Osteoblast (primary cell): Measurements from ENCODE around the gene TRNP1. TPM values are rescaled to one million over a fixed set of nuclear protein-coding genes. Genes with fewer than 3 reads are reported as not detected.

Source experiments
- DNase-seq: peaks from one replicate; pipeline ENCODE4 v3.0.0; 2011; ENCODE audit warnings: low spot score, mixed read lengths; ENCODE audit not compliant: insufficient read length; ENCODE audit errors: missing footprints
- H2AFZ ChIP-seq: 2 replicates; pipeline ENCODE4 v1.6.0; 2011; ENCODE audit warnings: mild to moderate bottlenecking, low read length
- H3K27ac ChIP-seq: 2 replicates; pipeline ENCODE4 v1.5.1; 2011; ENCODE audit warnings: mild to moderate bottlenecking, low read depth, low read length, moderate library complexity
- H3K27me3 ChIP-seq: 2 replicates; pipeline ENCODE4 v1.6.0; 2012; ENCODE audit warnings: mild to moderate bottlenecking, control low read depth, inconsistent platforms, low read length, moderate library complexity; ENCODE audit not compliant: insufficient read depth
- H3K36me3 ChIP-seq: 2 replicates; pipeline ENCODE4 v1.5.1; 2011; ENCODE audit warnings: mild to moderate bottlenecking, low read length, control low read depth, moderate library complexity; ENCODE audit not compliant: insufficient read depth
- H3K4me1 ChIP-seq: 2 replicates; pipeline ENCODE4 v1.5.1; 2011; ENCODE audit warnings: mild to moderate bottlenecking, low read length, control low read depth, moderate library complexity; ENCODE audit not compliant: insufficient read depth
- H3K4me2 ChIP-seq: 2 replicates; pipeline ENCODE4 v1.6.0; 2011; ENCODE audit warnings: mild to moderate bottlenecking, low read length; ENCODE audit not compliant: insufficient read depth
- H3K4me3 ChIP-seq: fragments of 200-600 bp; sonication (generic); 3 replicates; pipeline ENCODE4 v1.5.1; 2012; ENCODE audit warnings: mild to moderate bottlenecking, low read length, inconsistent platforms; ENCODE audit not compliant: insufficient read depth
- H3K79me2 ChIP-seq: 2 replicates; pipeline ENCODE4 v1.6.0; 2012; ENCODE audit warnings: mild to moderate bottlenecking, low read length, control low read depth, inconsistent platforms; ENCODE audit not compliant: insufficient read depth
- H3K9me3 ChIP-seq: 2 replicates; pipeline ENCODE4 v1.5.1; 2011; ENCODE audit warnings: low read depth, low read length, control low read depth
- H4K20me1 ChIP-seq: 2 replicates; pipeline ENCODE4 v1.6.0; 2012; ENCODE audit warnings: mild to moderate bottlenecking, low read length, control low read depth; ENCODE audit not compliant: insufficient read depth
- total RNA-seq: library from RNA; depleted of rRNA; stranded (reverse); fragments of >200 nt; gene quantifications from 2 replicates; pipeline ENCODE4 v1.2.3, GENCODE V29; 2012
- TF ChIP-seq, protein P1 (sequence below): IDR thresholded peaks from 2 replicates; pipeline ENCODE4 v1.5.1; 2011; ENCODE audit warnings: mild to moderate bottlenecking, low read depth, low read length, moderate library complexity; ENCODE audit errors: extremely low read depth

Gene TRNP1
- total RNA-seq, 1 donor: 6.5 TPM

DNA sequence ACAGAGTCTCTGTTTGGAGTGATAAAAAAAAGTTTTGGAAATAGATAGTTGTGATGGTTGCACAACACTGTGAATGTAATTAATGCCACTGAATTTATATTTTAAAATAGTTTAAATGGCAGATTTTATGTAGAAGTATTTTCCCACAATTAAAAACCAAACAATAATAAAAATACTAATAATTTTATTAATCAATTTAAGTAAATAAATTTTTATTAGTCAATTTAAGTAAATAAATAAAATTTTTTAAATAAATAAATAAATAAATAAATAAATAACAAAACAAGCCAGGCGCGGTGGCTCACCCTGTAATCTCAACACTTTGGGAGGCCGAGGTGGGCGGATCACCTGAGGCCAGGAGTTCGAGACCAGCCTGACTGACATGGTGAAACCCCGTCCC lies 28.3 kb upstream of the TRNP1 start:
- Histone ChIP-seq H3K4me1 (peaks cover 4% of the 10 kb centered on the region), H4K20me1 (no peaks in the 10 kb centered on the region), H3K79me2 (no peaks in the 10 kb centered on the region), H3K27me3 (peaks cover 39% of the 10 kb centered on the region), H3K9me3 (no peaks in the 10 kb centered on the region), H3K4me2 (no peak overlapping the region), H3K27ac (no peak overlapping the region), H3K36me3 (no peaks in the 10 kb centered on the region), H2AFZ (no peak overlapping the region), H3K4me3 (no peak overlapping the region)
- DNase-seq: no peak
- TF ChIP-seq, protein P1, sequence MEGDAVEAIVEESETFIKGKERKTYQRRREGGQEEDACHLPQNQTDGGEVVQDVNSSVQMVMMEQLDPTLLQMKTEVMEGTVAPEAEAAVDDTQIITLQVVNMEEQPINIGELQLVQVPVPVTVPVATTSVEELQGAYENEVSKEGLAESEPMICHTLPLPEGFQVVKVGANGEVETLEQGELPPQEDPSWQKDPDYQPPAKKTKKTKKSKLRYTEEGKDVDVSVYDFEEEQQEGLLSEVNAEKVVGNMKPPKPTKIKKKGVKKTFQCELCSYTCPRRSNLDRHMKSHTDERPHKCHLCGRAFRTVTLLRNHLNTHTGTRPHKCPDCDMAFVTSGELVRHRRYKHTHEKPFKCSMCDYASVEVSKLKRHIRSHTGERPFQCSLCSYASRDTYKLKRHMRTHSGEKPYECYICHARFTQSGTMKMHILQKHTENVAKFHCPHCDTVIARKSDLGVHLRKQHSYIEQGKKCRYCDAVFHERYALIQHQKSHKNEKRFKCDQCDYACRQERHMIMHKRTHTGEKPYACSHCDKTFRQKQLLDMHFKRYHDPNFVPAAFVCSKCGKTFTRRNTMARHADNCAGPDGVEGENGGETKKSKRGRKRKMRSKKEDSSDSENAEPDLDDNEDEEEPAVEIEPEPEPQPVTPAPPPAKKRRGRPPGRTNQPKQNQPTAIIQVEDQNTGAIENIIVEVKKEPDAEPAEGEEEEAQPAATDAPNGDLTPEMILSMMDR: no peak

DNA sequence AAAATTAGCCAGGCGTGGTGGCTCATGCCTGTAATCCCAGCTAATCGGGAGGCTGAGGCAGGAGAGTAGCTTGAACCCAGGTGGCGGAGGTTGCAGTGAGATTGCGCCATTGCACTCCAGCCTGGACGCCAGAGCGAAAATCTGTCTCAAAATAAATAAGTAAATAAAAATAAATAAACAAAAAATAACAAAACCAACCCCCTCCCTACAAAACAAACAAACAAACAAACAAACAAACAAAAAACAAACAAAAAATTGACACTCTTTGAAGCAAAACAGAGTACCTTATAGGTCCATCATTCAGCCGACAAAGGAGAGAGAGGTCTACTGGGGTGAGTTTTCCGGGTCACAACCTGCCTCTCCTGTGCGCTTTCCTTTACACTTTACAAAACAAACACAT lies 27.9 kb upstream of the TRNP1 start:
- no peaks in the 10 kb centered on the region for H3K79me2 ChIP-seq
- DNase-seq: no peak

DNA sequence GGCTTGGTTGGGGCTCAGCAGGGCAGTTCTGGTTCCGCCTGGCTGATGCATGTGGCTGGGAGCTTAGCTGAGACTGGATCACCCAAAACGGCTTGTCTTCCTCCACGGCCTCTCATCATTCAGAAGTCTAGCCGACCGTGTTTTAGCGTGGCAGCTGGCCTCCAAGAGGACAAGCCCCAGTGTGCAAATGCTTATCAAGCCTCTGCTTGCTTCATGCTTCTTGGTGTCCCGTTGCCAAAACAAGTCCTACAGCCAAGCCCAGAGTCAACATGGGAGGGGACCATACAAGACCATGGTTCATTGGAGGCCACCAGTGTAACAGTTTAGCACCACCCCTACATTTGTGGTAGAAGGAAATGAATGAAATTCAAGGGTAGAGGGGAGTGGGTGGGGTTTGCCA lies 22.7 kb upstream of the TRNP1 start:
- no peaks in the 10 kb centered on the region for H3K79me2 ChIP-seq
- peaks cover 25% of the 10 kb centered on the region for H3K27me3 ChIP-seq
- H3K9me3 ChIP-seq: no peaks in the 10 kb centered on the region
- no peak overlapping the region for H2AFZ ChIP-seq
- TF ChIP-seq, protein P1: no peak
- H3K4me1 ChIP-seq: no peaks in the 10 kb centered on the region
- H3K4me3 ChIP-seq: no peak overlapping the region
- H3K4me2 ChIP-seq: no peak overlapping the region
- H3K27ac ChIP-seq: no peak overlapping the region
- no peak for DNase-seq
- H3K36me3 ChIP-seq: no peaks in the 10 kb centered on the region
- no peaks in the 10 kb centered on the region for H4K20me1 ChIP-seq

More for the DNA sequence above, 27.9 kb upstream of the TRNP1 start:
- H3K27me3 ChIP-seq: peaks cover 35% of the 10 kb centered on the region
- no peaks in the 10 kb centered on the region for H3K9me3 ChIP-seq
- no peak overlapping the region for H3K4me3 ChIP-seq
- no peak overlapping the region for H3K4me2 ChIP-seq
- no peak overlapping the region for H2AFZ ChIP-seq
- no peaks in the 10 kb centered on the region for H4K20me1 ChIP-seq
- TF ChIP-seq, protein P1: no peak
- H3K36me3 ChIP-seq: no peaks in the 10 kb centered on the region
- peaks cover 4% of the 10 kb centered on the region for H3K4me1 ChIP-seq
- no peak overlapping the region for H3K27ac ChIP-seq

DNA sequence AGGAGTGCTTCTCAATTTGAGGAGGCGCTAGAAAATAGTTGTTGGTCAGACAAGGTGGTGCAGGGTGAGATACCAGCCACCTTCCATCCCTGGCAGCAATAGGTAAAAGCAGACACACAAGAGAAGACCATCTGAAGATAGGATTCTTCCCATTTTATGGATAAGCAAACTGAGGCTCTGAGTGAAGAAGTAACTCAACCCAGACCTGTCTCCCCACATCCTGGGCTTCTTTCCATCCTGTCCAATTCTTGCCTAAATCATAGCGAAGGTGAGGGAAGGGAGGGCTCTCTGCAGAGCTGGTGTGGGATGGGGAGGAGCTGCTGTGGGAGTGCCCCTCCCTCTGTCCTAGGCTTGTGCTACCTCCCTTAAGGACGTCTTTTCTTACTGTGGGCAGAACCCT lies 21.9 kb upstream of the TRNP1 start:
- no peak overlapping the region for H3K27ac ChIP-seq
- peaks cover 18% of the 10 kb centered on the region for H3K27me3 ChIP-seq
- H3K4me2 ChIP-seq: no peak overlapping the region
- no peaks in the 10 kb centered on the region for H3K4me1 ChIP-seq
- no peaks in the 10 kb centered on the region for H3K9me3 ChIP-seq
- H3K36me3 ChIP-seq: no peaks in the 10 kb centered on the region
- H3K79me2 ChIP-seq: no peaks in the 10 kb centered on the region
- no peak overlapping the region for H3K4me3 ChIP-seq
- DNase-seq: no peak
- H2AFZ ChIP-seq: no peak overlapping the region
- TF ChIP-seq, protein P1: no peak
- H4K20me1 ChIP-seq: no peaks in the 10 kb centered on the region
